Vagina (tissue), 2 donors: Measurements from ENCODE around the gene ACTR8.

ENCODE experiments used
- CTCF ChIP-seq, 3 experiments: fragments of 450-650 bp in 2 of 3; fragments of 200-600 bp in 1 of 3; sonication (generic) in 1 of 3; IDR thresholded peaks; one replicate each; pipeline ENCODE4 v1.5.1; 2017 to 2019; ENCODE audit warnings: antibody characterized with exemption in 3 of 3, mild to moderate bottlenecking in 2 of 3, moderate library complexity in 2 of 3
- POLR2AphosphoS5 ChIP-seq, 2 donors: sonication (generic); formaldehyde crosslinking; IDR thresholded peaks; one replicate each; pipeline ENCODE4 v1.9.0; 2017; ENCODE audit warnings: antibody characterized with exemption in 2 of 2, mild to moderate bottlenecking in 2 of 2, low read depth in 1 of 2; ENCODE audit not compliant: insufficient read depth in 1 of 2

GRCh38 chr3:53883008-53883407, 1.1 kb upstream of the ACTR8 start:
- no peak for TF ChIP-seq POLR2AphosphoS5 (IDR thresholded peaks at IDR 0.05; ENCODE audit: insufficient read depth in 1 of 2, low read depth in 1 of 2)
- TF ChIP-seq CTCF (IDR thresholded peaks at IDR 0.05) = no peak
